Measurements from ENCODE around the gene CABLES1.
"Not testable (repeated sequence)": the region's sequence is repeated elsewhere in the genome, so short reads cannot be mapped to it uniquely, and the experiment has no call there.

Gene CABLES1

GRCh38 chr18:23247896-23248295, 112.6 kb downstream of the CABLES1 start:
- no peak for DNase-seq

DNA sequence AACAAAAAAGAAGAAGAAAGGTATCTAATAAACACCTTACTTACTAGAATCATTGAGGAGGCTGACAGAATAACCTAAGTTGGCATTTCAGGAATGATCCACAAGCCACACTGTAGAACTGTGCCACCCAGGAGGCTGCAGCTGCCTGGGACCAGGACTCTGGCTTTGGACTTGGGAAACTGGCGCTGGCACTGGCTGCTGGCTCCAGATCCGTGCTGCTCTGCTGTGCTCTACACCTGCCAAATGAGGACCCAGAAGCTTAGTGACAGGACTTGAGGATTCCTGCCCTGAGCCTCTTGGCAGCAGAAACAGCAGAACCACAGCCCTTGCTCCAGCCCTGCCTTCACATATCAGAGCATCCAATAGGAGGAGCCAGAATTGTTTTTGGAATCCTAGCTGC, 113.5 kb downstream of the CABLES1 start:
- DNase-seq = no peak

- DNase-seq = no peak
Measured at GRCh38 chr18:23249348-23249747, 114.1 kb downstream of the CABLES1 start.

DNA sequence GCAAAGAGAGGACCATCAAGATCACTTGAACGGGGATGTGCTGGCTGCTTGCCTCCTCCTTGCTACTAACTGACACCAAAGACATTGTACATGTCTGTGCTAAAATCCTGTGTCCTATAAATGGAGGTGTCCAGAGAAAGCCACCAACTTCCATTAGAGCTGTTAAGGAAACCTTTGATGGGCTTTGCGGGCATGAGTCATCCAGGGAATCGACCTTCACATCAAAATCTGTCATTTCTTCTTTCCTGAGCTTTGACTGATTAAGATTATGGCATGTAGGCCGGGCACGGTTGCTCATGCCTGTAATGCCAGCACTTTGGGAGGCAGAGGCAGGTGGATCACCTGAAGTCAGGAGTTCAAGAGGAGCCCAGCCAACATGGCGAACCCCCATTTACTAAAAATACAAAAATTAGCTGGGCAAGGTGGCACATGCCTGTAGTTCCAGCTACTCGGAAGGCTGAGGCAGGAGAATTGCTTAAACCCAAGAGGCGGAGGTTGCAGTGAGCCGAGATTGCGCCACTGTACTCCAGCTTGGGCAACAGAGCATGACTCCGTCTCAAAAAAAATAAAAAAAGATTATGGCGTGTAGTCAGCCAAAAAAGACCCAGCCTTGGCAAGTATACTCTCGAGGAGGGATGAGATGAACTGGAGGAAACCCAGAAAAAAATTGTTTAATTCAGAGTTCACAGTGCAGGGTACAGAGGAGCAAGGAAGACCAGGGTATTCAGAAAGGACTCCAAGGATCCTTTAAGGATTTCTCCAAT, 115.8 kb downstream of the CABLES1 start:
- no peak for DNase-seq

GRCh38 chr18:23253630-23254029, 118.3 kb downstream of the CABLES1 start:
- DNase-seq = no peak

GRCh38 chr18:23257137-23257536, 121.9 kb downstream of the CABLES1 start:
- no peak for DNase-seq

- peak in 1 of 2 experiments; percentile 23 for DNase-seq
Measured at GRCh38 chr18:23257686-23258565, 122.6 kb downstream of the CABLES1 start.

DNA sequence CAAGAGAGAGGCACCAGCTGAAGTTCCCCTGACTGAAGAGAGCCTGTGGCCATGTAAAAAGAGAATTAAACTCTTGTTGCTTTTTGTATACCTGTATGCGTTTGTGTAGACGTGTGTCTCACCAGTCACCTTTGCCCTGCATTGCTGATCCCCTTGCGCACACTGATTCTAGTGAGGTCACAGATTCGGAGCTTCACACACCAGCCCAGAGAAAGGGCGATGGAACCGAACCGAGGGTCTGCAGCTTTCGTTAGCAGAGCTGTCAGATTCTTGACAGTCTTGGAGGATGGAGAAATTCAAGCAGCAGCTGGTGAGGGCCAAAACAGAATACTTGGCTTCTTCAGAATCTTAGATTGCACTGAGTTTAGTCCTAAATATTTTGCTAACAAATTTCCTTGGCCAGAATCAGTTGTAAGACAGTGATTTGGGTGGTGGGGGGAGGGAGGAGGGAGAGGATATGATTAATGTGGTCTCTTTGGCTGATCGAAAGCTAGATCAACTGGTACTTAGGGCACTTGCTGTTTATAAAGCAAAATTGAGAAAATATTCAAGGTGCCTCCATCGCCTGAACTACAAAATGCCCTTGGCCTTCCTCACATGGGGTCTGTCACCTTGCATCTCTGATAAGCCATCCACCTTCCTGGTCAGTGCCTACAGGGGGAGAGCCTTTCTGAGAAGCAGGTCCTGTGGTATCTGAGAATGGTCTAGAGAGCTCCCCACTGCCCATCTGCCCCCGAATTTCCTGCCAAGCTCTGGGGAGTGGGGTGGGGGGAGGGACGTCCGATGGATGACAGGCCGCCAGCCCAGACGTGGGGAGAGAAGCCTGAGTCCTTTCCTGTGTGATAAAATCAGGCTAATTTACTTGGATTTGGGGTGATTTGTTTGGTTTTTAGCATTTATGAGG, 123.5 kb downstream of the CABLES1 start:
- DNase-seq = no peak

- DNase-seq = no peak
Measured at GRCh38 chr18:23259701-23260681, 124.7 kb downstream of the CABLES1 start.

GRCh38 chr18:23260926-23261590, 125.8 kb downstream of the CABLES1 start:
- DNase-seq = no peak

DNA sequence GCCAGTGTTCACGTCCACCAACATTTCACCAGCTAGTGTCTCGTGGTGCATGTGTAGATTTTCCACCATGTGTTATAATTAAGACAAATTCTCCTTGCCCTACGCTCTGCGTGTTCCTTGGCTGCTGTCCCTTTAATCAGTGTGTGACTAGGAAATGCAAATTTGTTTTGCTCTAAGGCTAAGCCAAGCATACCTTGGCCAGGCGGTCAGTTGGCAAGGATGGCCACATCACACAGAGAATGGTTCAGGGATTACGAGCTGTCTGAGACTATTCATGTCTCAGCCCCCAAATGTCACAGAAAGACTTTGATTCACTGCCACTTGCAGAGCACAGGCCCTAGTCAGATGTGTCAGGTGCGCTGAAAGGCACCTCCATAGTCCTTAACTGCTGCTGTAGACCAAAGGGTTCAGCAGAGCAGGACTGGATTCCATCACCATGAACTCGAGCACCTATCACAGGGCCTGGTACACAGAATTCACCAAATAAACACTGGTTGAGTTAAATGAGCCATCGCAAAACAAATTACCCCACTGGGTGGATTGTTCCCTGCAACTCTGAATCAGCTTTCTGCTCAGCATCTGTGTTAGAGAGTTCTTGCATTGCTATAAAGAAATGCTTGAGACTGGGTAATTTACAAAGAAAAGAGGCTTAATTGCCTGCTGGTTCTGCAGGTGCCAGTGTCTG, 128.4 kb downstream of the CABLES1 start:
- DNase-seq = no peak

DNA sequence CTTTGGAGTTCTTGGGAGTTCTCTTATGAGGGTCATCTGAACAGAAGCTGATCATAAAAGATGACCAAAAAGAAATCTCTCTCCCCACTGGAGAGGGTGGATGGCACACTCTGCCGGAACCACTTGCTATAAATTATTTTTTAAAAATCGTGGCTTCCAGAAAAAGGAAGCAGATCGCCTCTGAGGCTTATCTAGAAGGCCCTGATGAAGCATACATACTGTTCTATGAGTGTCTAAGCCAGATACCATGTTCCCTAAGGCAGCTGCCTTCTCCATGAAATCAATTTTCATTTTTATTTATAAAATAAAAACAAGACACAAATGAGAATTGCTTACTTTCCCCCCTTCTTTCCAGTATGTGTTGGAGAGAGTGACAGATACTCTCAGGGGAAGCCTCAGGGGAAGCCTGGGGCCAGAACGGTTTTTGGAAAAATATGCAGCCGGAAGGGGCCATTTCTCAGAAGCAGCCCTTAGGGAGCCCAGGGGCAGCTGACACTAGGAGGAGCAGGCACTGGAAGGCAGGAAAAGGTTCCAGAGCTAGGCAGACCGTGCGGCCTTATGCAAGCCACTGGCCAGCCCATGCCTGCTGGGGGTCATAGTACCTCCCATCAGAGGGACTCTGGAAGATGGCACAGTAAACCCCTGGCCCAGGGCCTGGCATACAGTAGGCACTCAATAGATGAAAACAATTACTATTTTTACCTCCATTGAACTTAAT, 130.6 kb downstream of the CABLES1 start:
- no peak for DNase-seq

- no peak for DNase-seq
Measured at GRCh38 chr18:23266717-23267446, 131.6 kb downstream of the CABLES1 start.

DNA sequence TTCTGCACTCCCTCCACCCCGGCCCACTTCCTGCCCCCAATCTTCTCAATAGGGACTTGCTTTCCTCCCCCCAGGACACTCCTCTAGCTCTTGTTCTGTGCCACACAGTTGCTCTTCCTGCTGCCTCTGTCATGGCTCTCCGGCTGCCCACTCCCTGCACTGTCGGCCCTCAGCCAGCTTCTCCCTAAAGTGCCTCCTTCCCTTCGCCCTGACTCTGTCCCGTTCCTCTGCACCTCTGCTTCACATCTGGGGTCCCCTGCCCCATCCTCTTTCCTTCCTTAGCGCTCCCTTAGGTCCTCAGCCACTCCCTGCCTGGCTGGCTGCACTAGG, 132.1 kb downstream of the CABLES1 start:
- no peak for DNase-seq

GRCh38 chr18:23268641-23269040, 133.4 kb downstream of the CABLES1 start:
- DNase-seq = no peak

DNA sequence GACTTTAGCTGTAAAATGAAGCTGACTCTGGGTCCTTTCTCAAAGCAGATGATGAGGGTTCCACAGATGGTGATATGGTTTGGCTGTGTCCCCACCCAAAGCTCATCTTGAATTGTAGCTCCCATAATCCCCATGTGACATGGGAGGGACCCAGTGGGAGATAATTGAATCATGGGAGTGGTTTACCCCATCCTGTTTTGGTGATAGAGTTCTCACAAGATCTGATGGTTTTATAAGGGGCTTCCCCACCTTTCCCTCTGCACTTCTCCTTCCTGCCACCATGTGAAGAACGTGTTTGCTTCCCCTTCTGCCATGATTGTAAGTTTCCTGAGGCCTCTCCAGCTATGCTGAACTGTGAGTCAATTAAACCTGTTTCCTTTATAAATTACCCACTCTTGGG, 133.8 kb downstream of the CABLES1 start:
- not testable (repeated sequence) for DNase-seq

- no peak for DNase-seq
Measured at GRCh38 chr18:23269928-23270327, 134.6 kb downstream of the CABLES1 start.

- DNase-seq = no peak
Measured at GRCh38 chr18:23270986-23271680, 135.8 kb downstream of the CABLES1 start.

Measured in stimulated activated CD4-positive, alpha-beta T cell treated with anti-CD3 and anti-CD28 coated beads, Interleukin-4, amount 100 ng/mL, for 4 hours (primary cell).